SU-DHL-6 (cell line): ENCODE data around the gene CASKIN2.

ENCODE experiments used
- H2AFZ ChIP-seq: fragments of 200-600 bp; sonication (generic); 2 replicates; pipeline ENCODE4 v1.6.1; 2014; ENCODE audit warnings: low read depth, mild to moderate bottlenecking, moderate library complexity, mixed read lengths, antibody characterized with exemption, low read length; ENCODE audit not compliant: severe bottlenecking
- H3F3A ChIP-seq: fragments of 200-600 bp; shearing (Covaris generic); 2 replicates; pipeline ENCODE4 v1.6.0; 2016; ENCODE audit warnings: antibody characterized with exemption, mild to moderate bottlenecking; ENCODE audit not compliant: insufficient read depth
- H3K27ac ChIP-seq: fragments of 200-600 bp; sonication (generic); 2 replicates; pipeline ENCODE4 v1.5.1; 2016; ENCODE audit warnings: low read depth, mild to moderate bottlenecking, low read length, moderate library complexity, mixed read lengths
- H3K27me3 ChIP-seq: fragments of 200-600 bp; sonication (generic), shearing (Covaris generic); 2 replicates; pipeline ENCODE4 v1.6.0; 2014; ENCODE audit warnings: mild to moderate bottlenecking, low read length
- H3K36me3 ChIP-seq: fragments of 200-600 bp; sonication (generic); 2 replicates; pipeline ENCODE4 v1.6.1; 2014; ENCODE audit warnings: mild to moderate bottlenecking, low read length, mixed read lengths
- H3K4me2 ChIP-seq: fragments of 300-600, 200-600 bp; shearing (Covaris generic), sonication (generic); 2 replicates; pipeline ENCODE4 v1.6.0; 2014; ENCODE audit warnings: low read length, low read depth, mild to moderate bottlenecking; ENCODE audit not compliant: poor library complexity, severe bottlenecking
- H3K4me3 ChIP-seq: fragments of 200-600 bp; sonication (generic); 2 replicates; pipeline ENCODE4 v1.5.1; 2014; ENCODE audit warnings: antibody characterized with exemption, low read length, mild to moderate bottlenecking, mixed read lengths; ENCODE audit not compliant: insufficient read depth, poor library complexity, severe bottlenecking
- H3K79me2 ChIP-seq: fragments of 200-600 bp; sonication (generic); 2 replicates; pipeline ENCODE4 v1.6.1; 2014; ENCODE audit warnings: mild to moderate bottlenecking, low read length, moderate library complexity; ENCODE audit not compliant: insufficient read depth
- H3K9ac ChIP-seq: fragments of 200-600 bp; sonication (generic); 2 replicates; pipeline ENCODE4 v1.7.0; 2014; ENCODE audit warnings: mild to moderate bottlenecking, low read length
- H3K9me2 ChIP-seq: fragments of 200-600 bp; sonication (generic); replicated peaks from 2 replicates; pipeline ENCODE4 v1.6.1; 2014; ENCODE audit warnings: low read length; ENCODE audit not compliant: insufficient read depth
- H3K9me3 ChIP-seq: fragments of 200-600 bp; sonication (generic); 2 replicates; pipeline ENCODE4 v1.6.1; 2014; ENCODE audit warnings: low read length, mixed read lengths; ENCODE audit not compliant: insufficient read depth
- H4K20me1 ChIP-seq: fragments of 200-600 bp; sonication (generic); 2 replicates; pipeline ENCODE4 v1.6.1; 2014; ENCODE audit warnings: low read depth, mild to moderate bottlenecking, antibody characterized with exemption, low read length, moderate library complexity, mixed read lengths
- EZH2phosphoT487 ChIP-seq: fragments of 200-600 bp; sonication (generic), shearing (Covaris generic); conservative IDR thresholded peaks from 2 replicates; pipeline ENCODE4 v1.6.1; 2018; ENCODE audit warnings: mild to moderate bottlenecking, antibody characterized with exemption, low read length, moderate library complexity, mixed read lengths
- TF ChIP-seq, protein P1 (sequence below): fragments of 200-600 bp; sonication (generic); IDR thresholded peaks from one replicate; pipeline ENCODE4 v1.5.1; 2017; ENCODE audit warnings: antibody characterized with exemption, mild to moderate bottlenecking, low read length, moderate library complexity; ENCODE audit not compliant: insufficient read depth, poor library complexity, severe bottlenecking

CASKIN2 gene

DNA sequence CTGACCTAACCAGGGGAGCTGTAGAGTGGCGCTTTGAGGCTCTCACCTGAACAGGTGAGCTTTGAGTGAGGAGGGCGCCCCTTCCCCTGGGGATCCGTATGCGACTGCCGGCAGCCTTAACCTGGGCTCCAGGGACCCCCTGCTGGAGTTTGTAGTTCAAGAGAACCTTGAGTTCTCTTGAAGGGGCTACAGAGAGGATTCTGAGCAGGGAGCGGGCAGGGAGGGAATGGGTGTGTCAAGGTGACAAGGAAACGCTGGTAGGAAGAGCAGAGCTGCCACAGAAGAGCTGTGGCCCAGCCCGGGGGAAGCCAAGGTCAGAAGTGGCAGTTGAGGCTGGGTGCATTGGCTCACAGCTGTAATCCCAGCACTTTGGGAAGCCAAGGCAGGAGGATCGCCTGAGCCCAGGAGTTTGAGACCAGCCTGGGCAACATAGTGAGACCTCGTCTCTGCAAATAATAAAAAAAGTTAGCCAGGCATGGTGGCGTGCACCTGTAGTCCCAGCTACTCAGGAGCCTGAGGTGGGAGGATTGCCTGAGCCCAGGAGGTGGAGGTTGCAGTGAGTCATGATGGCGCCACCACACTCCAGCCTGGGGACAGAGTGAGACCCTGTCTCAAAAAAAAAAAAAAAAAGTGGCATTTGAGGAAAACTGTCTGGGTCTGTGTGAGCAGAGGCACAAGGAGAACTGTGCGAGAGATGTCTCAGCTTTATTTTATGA lies 11.4 kb upstream of the CASKIN2 start:
- no peaks in the 10 kb centered on the region for H4K20me1 ChIP-seq
- TF ChIP-seq, protein P1, sequence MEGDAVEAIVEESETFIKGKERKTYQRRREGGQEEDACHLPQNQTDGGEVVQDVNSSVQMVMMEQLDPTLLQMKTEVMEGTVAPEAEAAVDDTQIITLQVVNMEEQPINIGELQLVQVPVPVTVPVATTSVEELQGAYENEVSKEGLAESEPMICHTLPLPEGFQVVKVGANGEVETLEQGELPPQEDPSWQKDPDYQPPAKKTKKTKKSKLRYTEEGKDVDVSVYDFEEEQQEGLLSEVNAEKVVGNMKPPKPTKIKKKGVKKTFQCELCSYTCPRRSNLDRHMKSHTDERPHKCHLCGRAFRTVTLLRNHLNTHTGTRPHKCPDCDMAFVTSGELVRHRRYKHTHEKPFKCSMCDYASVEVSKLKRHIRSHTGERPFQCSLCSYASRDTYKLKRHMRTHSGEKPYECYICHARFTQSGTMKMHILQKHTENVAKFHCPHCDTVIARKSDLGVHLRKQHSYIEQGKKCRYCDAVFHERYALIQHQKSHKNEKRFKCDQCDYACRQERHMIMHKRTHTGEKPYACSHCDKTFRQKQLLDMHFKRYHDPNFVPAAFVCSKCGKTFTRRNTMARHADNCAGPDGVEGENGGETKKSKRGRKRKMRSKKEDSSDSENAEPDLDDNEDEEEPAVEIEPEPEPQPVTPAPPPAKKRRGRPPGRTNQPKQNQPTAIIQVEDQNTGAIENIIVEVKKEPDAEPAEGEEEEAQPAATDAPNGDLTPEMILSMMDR, result no peak
- H3F3A ChIP-seq, result peaks cover 8% of the 10 kb centered on the region; the same call in 1 of the 2 replicates
- H3K9me2 ChIP-seq, result no peaks in the 10 kb centered on the region
- H3K27ac ChIP-seq, result no peak overlapping the region
- no peak overlapping the region for H3K4me2 ChIP-seq
- no peaks in the 10 kb centered on the region for H3K36me3 ChIP-seq
- H3K4me3 ChIP-seq, result no peak overlapping the region
- H3K27me3 ChIP-seq, result no peaks in the 10 kb centered on the region
- H2AFZ ChIP-seq, result no peak overlapping the region
- H3K9me3 ChIP-seq, result no peaks in the 10 kb centered on the region
- H3K79me2 ChIP-seq, result no peaks in the 10 kb centered on the region
- no peak overlapping the region for H3K9ac ChIP-seq

DNA sequence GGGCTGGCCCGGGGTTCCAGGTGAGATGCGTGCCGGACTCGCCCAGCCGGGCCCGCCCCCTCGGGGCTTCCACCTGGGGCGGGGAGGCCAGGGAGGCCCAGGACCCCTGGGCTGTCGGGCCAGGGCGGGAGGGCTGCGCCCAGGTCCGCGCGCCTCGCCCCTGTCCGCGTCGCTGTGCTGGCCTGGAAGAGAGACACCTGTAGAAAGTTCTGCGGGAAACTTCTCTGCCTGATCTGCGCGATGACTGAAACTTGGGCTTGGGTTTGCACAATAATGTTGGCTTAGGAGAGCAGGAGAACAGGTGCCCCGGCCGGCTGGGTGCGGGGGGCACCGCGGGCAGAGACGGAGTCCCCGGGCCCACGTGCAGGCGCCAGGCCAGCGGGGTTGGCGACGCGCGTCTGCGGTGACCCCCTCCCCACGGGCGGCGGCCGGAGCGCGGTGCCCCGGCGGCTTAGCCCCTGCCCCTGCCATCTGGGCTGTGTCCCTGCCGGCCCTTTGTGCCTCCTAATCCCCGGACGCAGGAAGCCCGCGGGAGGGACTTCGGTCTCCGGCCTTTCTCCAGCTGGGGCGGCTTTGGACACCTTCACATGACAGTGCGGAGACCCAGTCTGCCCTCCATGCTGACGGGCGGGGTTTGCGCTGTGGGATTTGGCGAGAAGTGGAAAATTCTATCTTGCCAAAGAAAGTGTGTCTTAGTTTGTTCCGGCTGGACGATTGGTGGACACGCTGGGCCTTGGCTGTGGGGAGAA lies 10.6 kb upstream of the CASKIN2 start:
- Histone ChIP-seq H3K27me3 (no peaks in the 10 kb centered on the region), H3K4me3 (peak overlapping the region; percentile 54), H3K9me3 (no peaks in the 10 kb centered on the region), H4K20me1 (no peaks in the 10 kb centered on the region), H3K4me2 (peak overlapping the region; percentile 84), H3K9me2 (no peaks in the 10 kb centered on the region), H3K27ac (no peak overlapping the region), H3K79me2 (no peaks in the 10 kb centered on the region), H3K36me3 (no peaks in the 10 kb centered on the region), H2AFZ (peak overlapping the region; percentile 84), H3F3A (peaks cover 8% of the 10 kb centered on the region; the same call in 1 of the 2 replicates), H3K9ac (peak overlapping the region; percentile 62)
- TF ChIP-seq, protein P1, result no peak
- no peak for TF ChIP-seq EZH2phosphoT487

DNA sequence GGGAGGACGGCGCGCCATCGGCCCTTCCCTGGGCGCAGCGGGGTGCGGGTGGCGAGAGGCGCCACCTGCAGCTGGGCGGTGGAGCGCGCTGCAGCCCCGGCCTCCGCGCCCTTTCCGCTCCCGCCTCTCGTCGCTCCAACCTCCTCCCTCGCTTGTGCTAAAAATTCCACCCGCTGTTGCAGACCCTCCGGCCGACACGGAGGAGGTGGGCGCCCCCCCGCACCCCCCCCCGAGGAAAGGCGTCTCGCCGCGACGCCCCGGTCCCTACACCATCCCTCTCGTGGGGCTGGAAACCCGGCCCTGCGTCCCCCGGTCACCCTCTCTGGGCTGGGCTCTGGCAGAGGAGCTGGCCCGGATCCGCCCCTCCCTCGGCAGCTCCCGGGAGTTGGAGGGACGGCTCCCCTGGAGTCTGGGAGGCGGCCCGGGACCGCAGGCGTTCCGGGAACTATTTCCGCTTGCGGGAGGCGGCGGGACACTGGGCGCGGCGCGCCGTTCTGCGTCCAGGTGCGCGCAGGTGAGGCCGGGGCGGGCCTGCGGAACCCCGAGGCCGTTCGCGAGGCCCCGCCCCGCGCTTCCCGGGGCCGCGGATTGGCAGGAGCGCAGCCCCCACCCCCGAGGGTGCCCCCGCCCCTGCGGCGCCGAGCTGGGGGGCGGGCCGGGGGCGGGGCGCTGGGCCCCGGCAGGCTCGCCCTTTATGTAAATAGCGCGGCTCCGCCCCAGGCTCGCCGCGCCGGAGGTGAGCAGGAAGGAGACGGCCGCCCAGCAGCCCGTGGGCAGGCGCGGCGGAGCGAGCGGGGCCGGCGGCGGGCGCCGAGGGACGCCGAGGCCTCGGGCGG lies 9.9 kb upstream of the CASKIN2 start, which contains the start of gene LLGL2:
LLGL2 (plus strand) TSS at position 728 of the 836 bp plus-strand sequence. CDS start 17,730 bp downstream, outside the sequence.
- Histone ChIP-seq H3K9me3 (no peaks in the 10 kb centered on the region), H2AFZ (peak within 1 kb of the TSS; percentile 90), H3K9me2 (no peaks in the 10 kb centered on the region), H3K9ac (peak within 1 kb of the TSS; percentile 62), H3K36me3 (no peaks in the 10 kb centered on the region), H3K27me3 (no peaks in the 10 kb centered on the region), H3K4me3 (peak within 1 kb of the TSS; percentile 61), H3K27ac (peak within 1 kb of the TSS; percentile 31), H3F3A (peaks cover 8% of the 10 kb centered on the region; the same call in 1 of the 2 replicates), H4K20me1 (no peaks in the 10 kb centered on the region), H3K4me2 (peak within 1 kb of the TSS; percentile 84), H3K79me2 (no peaks in the 10 kb centered on the region)
- no peak for TF ChIP-seq EZH2phosphoT487
- TF ChIP-seq, protein P1, result no peak
